Activated T-cell treated with anti-CD3 and anti-CD28 coated beads, Interleukin-2, amount 50 U/mL, for 72 hours (primary cell): Measurements from ENCODE around the gene GPR37L1. TPM values are rescaled to one million over a fixed set of nuclear protein-coding genes. Genes with fewer than 3 reads are reported as not detected.

Experiments
- ATAC-seq, 2 donors: fragments of 150-1000 bp; cut with Tn5 transposase; replicated peaks in 1 of 2; 2 replicates each; pipeline ENCODE4 v1.10.0; 2021; ENCODE audit warnings: moderate library complexity in 2 of 2, mild to moderate bottlenecking in 1 of 2
- DNase-seq, 2 donors: peaks; one replicate each; pipeline ENCODE4 v3.0.0; 2021 to 2022; ENCODE audit warnings: mixed read lengths in 1 of 2
- H3K27ac Mint-ChIP-seq: one replicate; pipeline ENCODE4 v1.8.0; 2022; ENCODE audit warnings: mild to moderate bottlenecking, moderate library complexity, mixed read lengths
- H3K27me3 Mint-ChIP-seq: one replicate; pipeline ENCODE4 v1.8.0; 2022; ENCODE audit warnings: low read depth, mixed read lengths
- H3K36me3 Mint-ChIP-seq, 2 donors: one replicate each; pipeline ENCODE4 v1.8.0; 2022; ENCODE audit warnings: mixed read lengths in 2 of 2, mild to moderate bottlenecking in 1 of 2; ENCODE audit not compliant: insufficient read depth in 2 of 2
- H3K4me1 Mint-ChIP-seq: one replicate; pipeline ENCODE4 v1.8.0; 2022; ENCODE audit warnings: low read depth, mixed read lengths
- H3K4me3 Mint-ChIP-seq, 2 donors: one replicate each; pipeline ENCODE4 v1.8.0; 2022; ENCODE audit warnings: mild to moderate bottlenecking in 2 of 2, mixed read lengths in 2 of 2, moderate library complexity in 2 of 2
- H3K9me3 Mint-ChIP-seq, 2 donors: one replicate each; pipeline ENCODE4 v1.8.0; 2022; ENCODE audit warnings: mixed read lengths in 2 of 2
- total RNA-seq, 2 donors: library from RNA; stranded (reverse); gene quantifications; one replicate each; pipeline ENCODE4 v1.2.3, GENCODE V29; 2022

GPR37L1 gene, protein sequence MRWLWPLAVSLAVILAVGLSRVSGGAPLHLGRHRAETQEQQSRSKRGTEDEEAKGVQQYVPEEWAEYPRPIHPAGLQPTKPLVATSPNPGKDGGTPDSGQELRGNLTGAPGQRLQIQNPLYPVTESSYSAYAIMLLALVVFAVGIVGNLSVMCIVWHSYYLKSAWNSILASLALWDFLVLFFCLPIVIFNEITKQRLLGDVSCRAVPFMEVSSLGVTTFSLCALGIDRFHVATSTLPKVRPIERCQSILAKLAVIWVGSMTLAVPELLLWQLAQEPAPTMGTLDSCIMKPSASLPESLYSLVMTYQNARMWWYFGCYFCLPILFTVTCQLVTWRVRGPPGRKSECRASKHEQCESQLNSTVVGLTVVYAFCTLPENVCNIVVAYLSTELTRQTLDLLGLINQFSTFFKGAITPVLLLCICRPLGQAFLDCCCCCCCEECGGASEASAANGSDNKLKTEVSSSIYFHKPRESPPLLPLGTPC
- total RNA-seq, result not detected

DNA sequence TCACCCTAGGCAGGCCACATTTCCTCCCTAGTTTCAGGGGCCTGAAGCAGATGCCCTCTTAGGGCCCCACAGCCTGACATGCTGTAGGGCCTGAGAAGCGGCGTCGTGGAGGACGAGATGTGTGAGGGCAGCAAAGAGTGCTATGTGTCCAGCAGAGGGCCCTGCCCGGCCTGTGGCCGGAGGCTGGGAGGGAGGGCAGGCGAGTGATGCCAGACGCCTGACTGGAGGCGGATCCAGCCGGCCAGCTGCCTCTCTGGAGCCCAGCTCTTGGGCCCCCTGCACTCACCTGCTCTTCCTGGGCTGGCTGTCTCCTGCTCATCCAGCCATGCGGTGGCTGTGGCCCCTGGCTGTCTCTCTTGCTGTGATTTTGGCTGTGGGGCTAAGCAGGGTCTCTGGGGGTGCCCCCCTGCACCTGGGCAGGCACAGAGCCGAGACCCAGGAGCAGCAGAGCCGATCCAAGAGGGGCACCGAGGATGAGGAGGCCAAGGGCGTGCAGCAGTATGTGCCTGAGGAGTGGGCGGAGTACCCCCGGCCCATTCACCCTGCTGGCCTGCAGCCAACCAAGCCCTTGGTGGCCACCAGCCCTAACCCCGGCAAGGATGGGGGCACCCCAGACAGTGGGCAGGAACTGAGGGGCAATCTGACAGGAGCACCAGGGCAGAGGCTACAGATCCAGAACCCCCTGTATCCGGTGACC lies at the start of gene GPR37L1:
Gene GPR37L1, plus strand, starts transcription at position 279 of the 697 bp plus-strand sequence. Its CDS starts 47 bp downstream, at position 326.
- ATAC-seq (no peak), DNase-seq (no peak)
- Mint-ChIP-seq H3K9me3 (no peaks in the 10 kb centered on the region), H3K36me3 (no peaks in the 10 kb centered on the region), H3K27me3 (peaks cover 20% of the 10 kb centered on the region), H3K27ac (no peak within 1 kb of the TSS), H3K4me3 (no peak within 1 kb of the TSS), H3K4me1 (peaks cover 4% of the 10 kb centered on the region)

DNA sequence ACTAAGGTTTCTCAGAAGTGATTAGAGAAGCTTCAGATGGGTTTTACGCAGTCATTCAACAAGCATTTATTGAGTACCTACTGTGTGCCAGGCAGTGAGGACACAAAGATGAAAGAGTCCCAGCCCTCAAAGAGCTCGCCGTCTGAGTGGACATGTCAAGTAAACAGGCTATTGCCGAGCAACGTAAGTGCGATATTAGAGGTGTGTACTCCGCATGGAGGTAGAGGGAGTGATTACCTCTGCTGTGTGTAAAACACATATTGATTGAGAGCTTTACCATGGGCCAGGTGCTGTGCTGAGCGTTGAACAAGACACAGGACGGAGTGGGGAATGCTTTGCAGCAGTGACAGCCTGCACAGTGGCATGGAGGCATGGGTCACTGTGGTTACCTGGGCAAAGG lies 49.5 kb upstream of the GPR37L1 start:
- no peak overlapping the region for H3K4me3 Mint-ChIP-seq
- H3K27me3 Mint-ChIP-seq, result no peaks in the 10 kb centered on the region
- H3K27ac Mint-ChIP-seq, result no peak overlapping the region
- ATAC-seq (no peak), DNase-seq (no peak)
- H3K4me1 Mint-ChIP-seq, result no peaks in the 10 kb centered on the region
- H3K9me3 Mint-ChIP-seq, result no peaks in the 10 kb centered on the region
- no peaks in the 10 kb centered on the region for H3K36me3 Mint-ChIP-seq

DNA sequence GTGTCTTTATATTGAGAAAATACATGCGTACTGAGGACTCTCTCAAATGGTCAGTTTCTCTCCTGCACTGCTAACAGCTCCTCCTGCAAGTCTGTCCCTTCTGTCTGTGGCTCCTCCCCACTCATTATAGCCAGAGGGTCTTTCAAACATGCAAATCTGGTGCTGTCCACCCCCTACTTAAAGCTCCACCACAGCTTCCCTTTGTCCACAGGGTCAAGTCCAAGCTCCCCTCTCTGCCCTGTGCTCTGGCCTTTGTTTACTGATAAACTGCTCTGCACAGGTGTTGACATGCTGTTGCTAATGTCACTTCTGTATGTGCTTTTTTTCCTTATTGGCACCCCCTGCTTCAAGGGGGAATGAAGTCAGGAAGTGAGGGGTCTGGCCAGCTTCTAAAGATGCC lies 47.7 kb upstream of the GPR37L1 start:
- ATAC-seq, result no peak
- DNase-seq, result no peak
- H3K27me3 Mint-ChIP-seq, result no peaks in the 10 kb centered on the region
- no peak overlapping the region for H3K4me3 Mint-ChIP-seq
- no peaks in the 10 kb centered on the region for H3K36me3 Mint-ChIP-seq
- H3K9me3 Mint-ChIP-seq, result no peaks in the 10 kb centered on the region
- no peak overlapping the region for H3K27ac Mint-ChIP-seq
- H3K4me1 Mint-ChIP-seq, result no peaks in the 10 kb centered on the region

DNA sequence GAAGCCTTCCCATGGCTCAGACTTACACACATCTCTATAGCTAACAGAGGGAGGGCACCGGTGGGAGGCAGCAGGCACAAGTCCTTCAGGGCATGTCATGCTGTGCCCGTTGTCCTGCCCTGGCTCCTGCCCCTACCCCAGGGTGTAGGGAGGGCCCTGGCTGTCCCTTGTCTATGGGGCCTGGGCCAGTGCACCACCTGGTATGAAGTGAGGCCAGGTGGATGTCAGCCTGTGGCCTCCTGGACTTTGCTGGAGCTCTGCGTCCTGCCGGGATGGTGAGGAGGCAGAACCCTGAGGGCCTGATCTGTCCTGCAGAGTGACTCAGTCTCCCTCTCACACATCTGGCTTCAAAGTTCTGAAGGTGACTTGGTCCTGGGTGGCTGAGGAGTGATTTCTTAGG lies 47.3 kb upstream of the GPR37L1 start:
- H3K27ac Mint-ChIP-seq, result no peak overlapping the region
- no peak for DNase-seq
- no peaks in the 10 kb centered on the region for H3K4me1 Mint-ChIP-seq
- H3K27me3 Mint-ChIP-seq, result no peaks in the 10 kb centered on the region
- no peaks in the 10 kb centered on the region for H3K9me3 Mint-ChIP-seq
- H3K4me3 Mint-ChIP-seq, result no peak overlapping the region
- no peaks in the 10 kb centered on the region for H3K36me3 Mint-ChIP-seq
- ATAC-seq, result no peak

DNA sequence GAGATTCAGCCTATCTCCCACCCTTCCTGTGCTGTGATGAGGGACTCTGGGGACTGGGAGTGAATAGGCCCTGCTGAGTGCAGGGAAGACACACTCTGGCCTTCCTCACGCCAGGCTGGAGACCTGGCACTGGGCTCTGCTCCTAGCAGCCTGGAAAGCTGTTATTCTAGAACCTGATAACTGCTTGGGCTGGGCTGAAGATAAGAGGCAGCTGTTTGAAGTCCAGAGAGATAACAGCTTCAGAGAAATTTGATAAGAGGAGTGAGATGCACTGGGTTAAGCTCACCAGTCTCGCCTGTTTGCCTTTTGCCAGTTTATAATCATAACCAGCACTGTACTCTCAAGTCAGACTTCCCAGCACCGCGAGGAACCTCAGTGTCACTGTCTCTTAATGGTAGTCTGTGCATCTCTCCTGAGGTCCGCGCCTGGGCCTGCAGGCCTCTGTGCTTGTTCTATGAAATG lies 46.6 kb upstream of the GPR37L1 start:
- ATAC-seq (no peak), DNase-seq (no peak)
- H3K36me3 Mint-ChIP-seq, result no peaks in the 10 kb centered on the region
- no peaks in the 10 kb centered on the region for H3K27me3 Mint-ChIP-seq
- no peak overlapping the region for H3K27ac Mint-ChIP-seq
- H3K9me3 Mint-ChIP-seq, result no peaks in the 10 kb centered on the region
- no peaks in the 10 kb centered on the region for H3K4me1 Mint-ChIP-seq
- no peak overlapping the region for H3K4me3 Mint-ChIP-seq

DNA sequence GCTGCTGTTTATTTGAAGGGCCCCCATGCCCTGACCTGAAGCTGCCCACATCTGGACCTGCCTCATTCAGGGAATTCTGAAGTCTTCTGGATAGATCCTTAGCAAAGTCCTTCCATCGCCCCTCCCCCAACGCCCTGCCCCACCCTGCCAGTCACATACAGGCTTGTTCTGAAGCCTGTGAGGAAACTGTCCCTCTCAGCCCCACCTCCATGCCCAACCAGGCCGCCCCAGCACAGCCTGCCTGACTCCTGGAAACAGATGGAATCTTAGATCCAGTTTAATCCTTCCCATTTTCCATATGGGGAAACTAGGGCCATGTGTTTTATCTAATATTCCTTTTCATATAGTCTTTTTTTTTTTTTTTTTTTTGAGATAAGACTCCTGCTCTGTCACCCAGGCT lies 44.5 kb upstream of the GPR37L1 start:
- no peaks in the 10 kb centered on the region for H3K27me3 Mint-ChIP-seq
- DNase-seq (no peak), ATAC-seq (no peak)
- H3K4me3 Mint-ChIP-seq, result no peak overlapping the region
- H3K4me1 Mint-ChIP-seq, result no peaks in the 10 kb centered on the region
- H3K27ac Mint-ChIP-seq, result no peak overlapping the region
- no peaks in the 10 kb centered on the region for H3K9me3 Mint-ChIP-seq
- H3K36me3 Mint-ChIP-seq, result no peaks in the 10 kb centered on the region

DNA sequence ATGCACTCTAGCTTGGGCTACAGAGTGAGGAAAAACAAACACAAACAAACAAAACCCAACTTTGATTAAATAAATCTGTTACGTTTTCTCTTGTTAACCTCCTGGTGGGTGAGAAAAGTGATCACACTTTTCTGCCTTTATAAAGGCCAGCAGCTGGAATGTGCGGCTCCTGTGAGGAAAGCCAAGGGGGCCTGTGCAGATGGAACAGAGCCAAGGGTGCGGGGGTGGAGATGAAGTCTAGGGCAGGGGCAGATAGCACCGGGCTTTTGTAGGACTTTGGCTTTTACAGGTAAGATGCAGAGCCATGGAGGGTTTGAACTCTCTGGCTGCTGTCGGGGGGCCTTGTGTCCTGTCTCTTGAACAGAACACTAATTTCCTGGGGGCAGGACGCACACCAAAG lies 40.7 kb upstream of the GPR37L1 start:
- no peak for ATAC-seq
- Mint-ChIP-seq H3K4me1 (no peaks in the 10 kb centered on the region), H3K4me3 (no peak overlapping the region), H3K27ac (no peak overlapping the region), H3K9me3 (no peaks in the 10 kb centered on the region), H3K36me3 (no peaks in the 10 kb centered on the region), H3K27me3 (peaks cover 7% of the 10 kb centered on the region)
- no peak for DNase-seq

DNA sequence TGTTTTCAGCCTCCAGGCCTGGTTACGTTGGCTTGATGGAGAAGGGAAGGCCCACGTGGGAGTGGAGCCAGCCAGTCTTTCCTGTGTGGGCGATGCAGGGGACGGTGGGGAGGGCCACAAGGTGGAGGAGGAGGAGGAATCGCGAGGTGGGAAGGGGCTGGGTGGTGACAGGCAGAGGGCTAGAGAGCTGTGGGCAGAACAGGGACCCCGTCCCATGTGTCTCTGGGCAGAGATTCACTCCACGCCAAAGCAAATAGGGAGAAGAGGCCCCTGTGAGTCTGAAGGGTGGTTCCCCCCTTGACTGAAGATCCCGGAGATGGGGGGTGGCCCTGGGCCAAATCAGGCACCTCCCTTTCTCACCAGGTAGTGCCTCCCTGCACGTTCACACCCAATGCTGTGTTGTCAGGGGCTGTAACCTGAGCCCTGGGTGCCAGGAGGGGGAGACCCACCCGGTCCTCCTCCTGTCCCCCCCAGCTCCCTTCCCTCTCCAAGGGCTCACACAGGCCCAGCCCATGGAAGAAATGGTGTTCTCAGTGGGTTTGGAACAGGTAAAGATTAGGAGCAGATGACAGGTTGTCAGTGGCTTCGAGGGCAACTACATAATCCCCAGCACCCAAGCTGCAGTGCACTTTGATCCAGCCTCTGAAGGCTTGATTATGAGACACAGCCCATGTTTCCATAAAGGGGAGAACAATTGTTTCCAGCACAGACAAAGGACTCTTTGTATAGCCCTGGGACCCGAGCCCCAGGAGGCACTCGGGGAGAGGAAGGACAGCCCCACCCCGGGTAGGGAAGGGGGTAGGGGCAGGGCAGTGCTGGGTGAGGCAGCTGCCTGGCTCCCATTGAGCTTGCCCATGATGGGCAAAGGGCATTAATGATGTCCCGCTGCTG lies 37.7 kb upstream of the GPR37L1 start:
- H3K27me3 Mint-ChIP-seq, result peaks cover 16% of the 10 kb centered on the region
- no peaks in the 10 kb centered on the region for H3K36me3 Mint-ChIP-seq
- DNase-seq, result no peak
- no peaks in the 10 kb centered on the region for H3K4me1 Mint-ChIP-seq
- no peaks in the 10 kb centered on the region for H3K9me3 Mint-ChIP-seq
- no peak overlapping the region for H3K4me3 Mint-ChIP-seq
- no peak for ATAC-seq
- H3K27ac Mint-ChIP-seq, result no peak overlapping the region

DNA sequence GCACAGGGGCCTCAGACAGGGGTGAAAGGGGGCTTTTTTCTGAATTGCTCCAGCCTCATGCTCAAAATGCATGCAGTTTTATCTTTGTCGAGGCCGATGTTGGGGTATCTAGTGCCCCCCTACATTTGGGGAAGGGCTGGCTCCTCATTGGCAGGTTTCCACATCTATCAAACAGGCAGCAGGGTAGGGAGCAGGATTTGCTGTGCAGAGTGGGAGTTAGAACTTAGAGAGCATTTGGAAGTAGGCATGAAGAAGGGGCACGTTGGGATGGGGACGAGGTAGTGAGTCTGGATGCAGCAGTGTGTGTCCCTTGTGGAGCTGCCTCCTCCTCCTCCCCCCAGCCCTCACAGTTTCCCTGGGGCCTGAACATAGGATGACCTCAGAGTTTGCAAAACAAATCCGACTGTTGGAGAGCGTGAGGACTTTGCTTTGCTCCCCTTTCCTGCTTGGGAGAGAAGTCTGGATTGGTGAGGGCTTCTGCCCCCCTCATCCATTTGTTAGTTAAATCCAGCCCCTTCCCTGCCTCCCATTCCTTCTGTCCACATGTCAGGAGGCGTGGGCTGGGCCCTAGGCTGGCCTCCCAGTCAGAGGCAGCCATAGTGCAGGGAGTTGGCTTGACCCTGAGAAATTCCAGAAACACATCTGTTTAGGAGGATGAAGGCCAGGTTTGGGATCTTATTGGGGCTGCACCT lies 36.9 kb upstream of the GPR37L1 start:
- DNase-seq (no peak), ATAC-seq (no peak)
- no peaks in the 10 kb centered on the region for H3K36me3 Mint-ChIP-seq
- no peaks in the 10 kb centered on the region for H3K9me3 Mint-ChIP-seq
- H3K4me1 Mint-ChIP-seq, result no peaks in the 10 kb centered on the region
- H3K27me3 Mint-ChIP-seq, result peaks cover 16% of the 10 kb centered on the region
- H3K27ac Mint-ChIP-seq, result no peak overlapping the region
- no peak overlapping the region for H3K4me3 Mint-ChIP-seq

DNA sequence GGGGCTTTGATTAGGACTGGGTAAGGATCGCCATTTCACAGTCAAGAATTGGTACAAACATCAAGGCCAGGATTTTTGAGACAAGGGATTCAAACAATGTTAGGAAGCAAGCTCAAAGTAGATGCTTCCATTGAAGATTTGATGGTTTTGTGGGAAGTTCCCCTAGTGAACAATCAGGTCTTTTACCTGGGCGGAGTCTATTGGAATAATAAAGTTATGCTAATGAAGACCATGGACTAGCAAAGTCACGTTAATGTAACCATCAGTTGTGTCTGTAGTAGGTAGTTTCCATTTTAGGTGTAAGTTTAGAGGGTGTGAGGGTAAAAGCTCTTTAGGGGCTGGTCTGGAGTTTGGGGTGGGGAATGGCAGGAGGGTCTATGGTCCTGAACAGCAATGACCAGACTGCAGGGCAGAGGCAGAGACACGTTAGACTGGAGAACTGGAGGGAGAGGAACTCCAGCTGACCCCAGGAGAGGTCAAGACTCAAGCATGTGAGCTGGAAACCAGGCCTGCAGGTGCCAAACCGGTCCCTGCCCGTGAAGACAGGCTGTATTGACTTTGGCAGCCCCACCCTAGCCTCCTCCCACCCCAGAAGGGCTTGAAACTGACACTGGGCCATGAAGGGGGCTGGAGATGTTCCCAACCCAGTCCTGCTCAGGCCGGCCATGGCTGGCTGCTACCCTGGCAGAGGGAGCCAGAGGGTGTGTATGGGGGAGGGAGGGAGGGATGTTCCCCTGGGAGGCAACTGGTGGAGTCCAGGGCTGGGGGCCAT lies 36.0 kb upstream of the GPR37L1 start:
- Mint-ChIP-seq H3K9me3 (no peaks in the 10 kb centered on the region), H3K4me3 (no peak overlapping the region), H3K27ac (no peak overlapping the region), H3K36me3 (no peaks in the 10 kb centered on the region), H3K27me3 (peaks cover 16% of the 10 kb centered on the region), H3K4me1 (no peaks in the 10 kb centered on the region)
- no peak for DNase-seq
- no peak for ATAC-seq

DNA sequence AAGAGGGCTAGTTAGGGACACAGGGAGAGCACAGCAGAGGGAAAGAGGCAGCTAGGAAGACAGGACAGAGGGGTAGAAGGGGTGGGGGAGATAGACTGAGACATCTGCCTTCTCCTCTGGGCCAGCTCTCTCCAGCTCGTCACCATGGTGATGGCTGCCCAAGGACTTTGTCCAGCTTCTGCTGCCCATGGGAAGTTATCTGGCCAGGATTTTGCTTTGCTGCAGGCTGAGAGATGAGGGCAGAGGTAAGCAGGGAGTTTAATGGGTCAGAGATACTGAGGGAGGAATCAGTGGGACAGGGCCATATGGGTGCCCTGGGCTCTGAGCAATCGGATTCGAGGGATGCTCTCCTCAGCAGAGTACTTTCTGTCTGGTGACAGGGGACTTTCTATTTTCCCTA lies 34.5 kb upstream of the GPR37L1 start:
- H3K9me3 Mint-ChIP-seq, result no peaks in the 10 kb centered on the region
- H3K36me3 Mint-ChIP-seq, result no peaks in the 10 kb centered on the region
- H3K4me1 Mint-ChIP-seq, result no peaks in the 10 kb centered on the region
- no peak overlapping the region for H3K4me3 Mint-ChIP-seq
- H3K27ac Mint-ChIP-seq, result no peak overlapping the region
- peaks cover 16% of the 10 kb centered on the region for H3K27me3 Mint-ChIP-seq
- no peak for DNase-seq
- no peak for ATAC-seq

DNA sequence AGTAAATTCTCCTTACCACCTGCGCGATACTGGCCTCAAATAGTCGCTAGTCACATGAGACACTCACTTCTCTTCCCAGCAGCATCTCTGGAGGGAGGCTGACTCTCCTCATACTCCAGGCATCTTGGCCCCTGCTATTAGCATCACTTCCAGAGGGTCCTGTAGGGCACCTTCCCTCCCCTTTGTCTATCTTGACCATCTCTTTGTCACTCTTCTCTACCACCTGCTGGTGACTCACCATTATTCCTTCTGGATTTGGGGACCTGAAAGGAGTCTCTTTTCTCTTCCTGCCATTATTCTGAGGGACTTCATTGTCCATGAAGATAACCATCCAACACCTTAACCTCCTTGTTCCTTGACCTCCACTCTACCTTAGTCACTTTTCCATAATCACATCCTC lies 31.7 kb upstream of the GPR37L1 start:
- DNase-seq (no peak), ATAC-seq (no peak)

More for the DNA sequence above, 31.7 kb upstream of the GPR37L1 start:
- H3K36me3 Mint-ChIP-seq, result no peaks in the 10 kb centered on the region
- peaks cover 16% of the 10 kb centered on the region for H3K27me3 Mint-ChIP-seq
- no peak overlapping the region for H3K4me3 Mint-ChIP-seq
- H3K4me1 Mint-ChIP-seq, result no peaks in the 10 kb centered on the region
- no peak overlapping the region for H3K27ac Mint-ChIP-seq
- H3K9me3 Mint-ChIP-seq, result no peaks in the 10 kb centered on the region
